GM20000 (cell line): Measurements from ENCODE around the gene AFF1.
"Not testable (repeated sequence)": the region's sequence is repeated elsewhere in the genome, so short reads cannot be mapped to it uniquely, and the experiment has no call there.

Source experiments
- DNase-seq: peaks from one replicate; pipeline ENCODE4 v3.0.0; 2012; ENCODE audit warnings: low spot score
- TF ChIP-seq, protein P1 (sequence below): IDR thresholded peaks from 2 replicates; pipeline ENCODE4 v1.5.1; 2012; ENCODE audit warnings: mild to moderate bottlenecking, control low read depth; ENCODE audit errors: extremely low read depth, missing control alignments

The AFF1 gene

DNA sequence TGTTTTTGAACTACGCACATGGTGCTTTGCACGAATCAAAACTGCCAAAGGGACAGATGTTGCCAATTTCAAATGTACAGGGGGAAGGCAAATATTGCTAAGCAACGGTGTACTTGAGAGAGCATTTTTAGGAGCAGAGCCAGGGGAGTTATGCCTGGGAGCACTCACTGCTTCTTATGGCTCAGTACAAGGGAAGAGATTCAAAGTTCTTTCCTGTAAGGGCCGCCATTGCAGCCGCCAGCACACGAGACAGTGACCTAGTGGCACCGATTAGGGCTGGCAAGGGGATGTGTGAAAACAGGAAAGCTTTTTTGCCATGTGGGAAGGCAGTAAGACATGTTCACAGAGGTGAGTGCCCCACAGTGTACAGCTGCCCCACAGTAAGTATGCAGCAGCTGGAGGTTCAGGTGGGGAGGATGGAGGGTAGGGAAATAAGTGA lies 133.8 kb downstream of the AFF1 start:
- no peak for DNase-seq
- TF ChIP-seq, protein P1, sequence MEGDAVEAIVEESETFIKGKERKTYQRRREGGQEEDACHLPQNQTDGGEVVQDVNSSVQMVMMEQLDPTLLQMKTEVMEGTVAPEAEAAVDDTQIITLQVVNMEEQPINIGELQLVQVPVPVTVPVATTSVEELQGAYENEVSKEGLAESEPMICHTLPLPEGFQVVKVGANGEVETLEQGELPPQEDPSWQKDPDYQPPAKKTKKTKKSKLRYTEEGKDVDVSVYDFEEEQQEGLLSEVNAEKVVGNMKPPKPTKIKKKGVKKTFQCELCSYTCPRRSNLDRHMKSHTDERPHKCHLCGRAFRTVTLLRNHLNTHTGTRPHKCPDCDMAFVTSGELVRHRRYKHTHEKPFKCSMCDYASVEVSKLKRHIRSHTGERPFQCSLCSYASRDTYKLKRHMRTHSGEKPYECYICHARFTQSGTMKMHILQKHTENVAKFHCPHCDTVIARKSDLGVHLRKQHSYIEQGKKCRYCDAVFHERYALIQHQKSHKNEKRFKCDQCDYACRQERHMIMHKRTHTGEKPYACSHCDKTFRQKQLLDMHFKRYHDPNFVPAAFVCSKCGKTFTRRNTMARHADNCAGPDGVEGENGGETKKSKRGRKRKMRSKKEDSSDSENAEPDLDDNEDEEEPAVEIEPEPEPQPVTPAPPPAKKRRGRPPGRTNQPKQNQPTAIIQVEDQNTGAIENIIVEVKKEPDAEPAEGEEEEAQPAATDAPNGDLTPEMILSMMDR = no peak

DNA sequence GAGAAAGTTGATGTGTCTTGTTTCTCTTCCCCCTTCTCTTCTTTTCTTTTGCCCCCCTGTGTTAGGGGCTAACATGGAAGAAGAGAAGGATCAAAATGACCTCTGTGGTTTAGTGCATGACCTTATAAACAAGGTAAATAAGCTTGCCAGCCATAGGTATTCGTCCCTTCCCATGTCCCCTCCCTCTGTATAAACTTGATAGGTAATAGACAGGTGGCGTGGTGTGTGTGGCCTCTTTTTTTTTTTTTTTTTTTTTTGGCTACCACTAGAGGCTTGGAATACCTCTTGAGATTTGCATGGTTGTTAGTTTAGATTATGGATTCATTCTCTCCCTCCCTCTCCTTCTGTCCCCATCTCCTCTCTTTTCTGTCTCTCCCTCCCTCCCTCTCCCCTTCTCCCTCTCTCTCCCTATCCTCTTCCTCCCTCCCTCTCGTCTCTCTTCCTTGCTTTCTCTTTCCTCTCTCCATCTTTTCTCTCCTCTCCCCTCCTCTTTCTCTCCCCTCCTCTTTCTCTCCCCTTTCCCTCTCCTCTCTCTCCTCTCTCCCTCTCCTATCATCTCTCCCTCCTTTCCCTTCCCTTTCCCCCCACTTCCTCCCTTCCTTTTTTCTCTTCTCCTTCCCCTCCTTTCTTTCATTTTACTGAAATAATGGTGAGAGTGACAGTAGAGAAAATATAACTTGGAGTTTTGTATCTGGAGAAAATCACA lies 134.4 kb downstream of the AFF1 start:
- no peak for DNase-seq
- TF ChIP-seq, protein P1 = no peak

DNA sequence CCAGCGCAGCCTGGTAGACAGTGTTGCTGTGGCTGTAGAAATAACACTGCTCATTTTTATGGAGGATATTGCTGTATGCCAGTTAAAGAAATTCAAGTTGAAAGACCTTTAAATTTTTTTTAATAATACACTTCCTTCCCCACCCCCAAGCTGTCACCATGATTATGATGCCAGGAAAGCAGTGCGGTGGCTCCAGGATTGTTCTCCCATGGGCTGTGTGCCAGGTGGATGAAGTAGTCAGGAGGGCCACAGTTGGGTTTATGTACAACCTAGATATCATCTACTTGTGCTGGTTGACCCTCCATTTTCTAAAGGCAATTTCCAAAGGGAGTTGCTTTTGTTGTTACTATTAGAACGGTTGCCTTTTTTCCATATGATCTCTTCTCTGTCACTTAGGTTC lies 136.6 kb downstream of the AFF1 start:
- TF ChIP-seq, protein P1 = no peak
- no peak for DNase-seq

DNA sequence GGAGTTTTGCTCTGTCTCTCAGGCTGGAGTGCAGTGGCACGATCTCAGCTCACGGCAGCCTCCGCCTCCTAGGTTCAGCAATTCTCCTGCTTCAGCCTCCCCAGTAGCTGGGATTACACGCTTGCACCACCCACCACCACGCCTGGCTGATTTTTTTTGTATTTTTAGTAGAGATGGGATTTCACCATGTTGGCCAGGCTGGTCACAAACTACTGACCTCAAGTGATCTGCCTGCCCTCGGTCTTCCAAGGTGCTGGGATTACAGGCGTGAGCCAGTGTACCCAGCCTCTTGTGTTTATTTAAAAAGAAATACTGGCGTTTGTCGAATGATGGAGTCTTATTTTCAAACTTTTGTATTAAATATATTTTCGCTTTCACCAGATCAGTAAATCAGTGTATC lies 137.7 kb downstream of the AFF1 start:
- not testable (repeated sequence) for DNase-seq

DNA sequence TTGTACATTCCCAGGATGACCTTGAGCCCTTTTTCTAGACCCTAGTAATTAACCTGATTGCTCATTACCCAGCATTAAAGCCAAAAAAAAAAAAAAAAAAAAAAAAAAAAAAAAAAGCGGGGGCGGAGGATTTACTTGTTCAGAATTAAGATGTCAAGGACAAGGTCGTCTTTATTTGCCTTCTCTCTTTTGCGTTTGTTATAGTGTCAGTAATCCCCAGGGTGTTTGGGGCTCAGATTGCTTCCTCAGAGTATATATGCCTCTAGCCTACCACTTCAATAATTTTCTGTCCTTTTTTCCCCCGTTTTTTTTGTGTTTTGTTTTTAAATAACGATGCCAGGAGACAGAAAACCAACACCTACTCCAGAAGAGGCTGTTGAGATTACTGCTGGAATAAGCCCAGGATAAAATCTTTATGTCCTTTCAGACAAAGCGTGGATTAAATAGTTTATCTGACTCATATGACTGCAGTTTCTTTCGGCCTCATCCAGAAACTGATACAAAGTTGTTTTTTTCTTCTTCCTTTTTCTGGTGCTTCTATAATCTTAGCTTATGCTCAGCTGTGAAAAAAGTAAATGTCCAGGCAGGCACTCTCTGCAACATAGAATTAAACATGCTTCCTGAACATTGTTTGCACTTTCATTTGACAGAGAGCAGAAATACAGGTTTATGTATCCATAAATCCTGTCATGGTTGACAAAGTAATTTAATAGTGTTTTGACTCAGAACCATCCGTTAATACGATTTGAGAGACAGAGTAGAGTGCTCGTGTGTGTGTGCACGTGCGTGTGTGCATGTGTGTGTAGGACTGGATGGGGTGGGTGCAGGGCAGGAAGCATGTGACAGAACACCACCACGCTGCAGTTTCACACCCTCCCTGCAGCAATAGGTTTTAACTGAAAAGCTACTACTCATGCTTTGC lies 138.6 kb downstream of the AFF1 start:
- peak; percentile 61 for DNase-seq

DNA sequence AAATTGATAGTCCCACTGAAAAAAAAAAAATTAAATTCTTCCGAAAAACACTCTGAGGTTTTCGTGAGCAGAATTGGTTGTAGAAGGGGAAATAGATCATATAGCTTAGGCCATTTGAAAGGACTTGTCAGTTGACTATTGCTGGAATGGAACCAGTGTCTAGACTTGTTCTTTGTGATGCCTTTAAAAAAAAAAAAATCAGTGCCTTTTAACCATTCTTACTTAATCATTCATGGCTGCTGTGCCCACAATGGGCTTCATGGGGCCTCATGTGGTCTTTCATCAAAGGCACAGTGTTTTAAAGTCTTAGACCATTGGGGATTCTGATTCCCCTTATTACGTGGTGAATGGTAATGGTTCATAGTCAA lies 139.3 kb downstream of the AFF1 start:
- TF ChIP-seq, protein P1 = no peak
- no peak for DNase-seq

More for the DNA sequence above, 138.6 kb downstream of the AFF1 start:
- TF ChIP-seq, protein P1 = no peak

DNA sequence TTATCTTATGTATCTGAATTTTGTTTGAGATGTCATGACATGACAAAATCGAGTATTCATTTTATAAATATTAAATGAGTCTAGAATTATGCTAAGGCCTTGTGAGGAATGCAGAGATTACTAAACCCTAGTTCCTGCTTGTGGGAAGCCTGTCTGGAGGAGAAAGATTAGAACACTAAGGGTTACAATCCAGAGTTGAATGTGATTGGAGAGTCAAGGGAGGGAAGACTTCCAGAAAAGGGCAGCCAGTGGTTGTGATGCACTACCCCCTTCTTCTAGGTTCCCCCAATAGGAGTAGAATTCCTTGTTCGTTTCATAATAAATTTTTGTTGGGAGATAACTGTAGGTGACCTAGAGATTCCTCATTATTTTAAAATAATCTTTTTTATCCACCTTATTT lies 141.1 kb downstream of the AFF1 start:
- TF ChIP-seq, protein P1 = no peak
- DNase-seq = no peak
